ENCODE measurements around the gene PIGC.

The PIGC gene

DNA sequence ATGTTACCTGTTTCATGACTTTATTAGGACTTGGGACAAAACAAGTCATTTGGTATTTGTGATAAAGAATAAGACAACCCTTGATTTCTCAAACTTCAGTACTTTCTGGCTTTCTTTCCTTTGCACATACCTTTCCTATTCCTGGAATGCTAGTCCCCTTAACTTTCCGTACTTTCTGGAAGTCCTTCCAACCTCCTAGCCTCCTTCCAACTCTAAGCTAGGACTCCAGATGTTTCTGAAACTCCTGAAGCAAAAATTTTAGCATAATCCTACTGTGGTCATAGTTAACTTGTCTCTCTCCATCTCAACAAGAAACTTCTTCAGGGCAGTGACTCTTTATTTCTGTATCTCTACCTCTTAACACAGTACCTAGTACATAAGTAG is 43.2 kb downstream of the PIGC start:
- no peak overlapping the region for H3K4me3 ChIP-seq (ENCODE audit: low read length)
- TF ChIP-seq, protein P1, sequence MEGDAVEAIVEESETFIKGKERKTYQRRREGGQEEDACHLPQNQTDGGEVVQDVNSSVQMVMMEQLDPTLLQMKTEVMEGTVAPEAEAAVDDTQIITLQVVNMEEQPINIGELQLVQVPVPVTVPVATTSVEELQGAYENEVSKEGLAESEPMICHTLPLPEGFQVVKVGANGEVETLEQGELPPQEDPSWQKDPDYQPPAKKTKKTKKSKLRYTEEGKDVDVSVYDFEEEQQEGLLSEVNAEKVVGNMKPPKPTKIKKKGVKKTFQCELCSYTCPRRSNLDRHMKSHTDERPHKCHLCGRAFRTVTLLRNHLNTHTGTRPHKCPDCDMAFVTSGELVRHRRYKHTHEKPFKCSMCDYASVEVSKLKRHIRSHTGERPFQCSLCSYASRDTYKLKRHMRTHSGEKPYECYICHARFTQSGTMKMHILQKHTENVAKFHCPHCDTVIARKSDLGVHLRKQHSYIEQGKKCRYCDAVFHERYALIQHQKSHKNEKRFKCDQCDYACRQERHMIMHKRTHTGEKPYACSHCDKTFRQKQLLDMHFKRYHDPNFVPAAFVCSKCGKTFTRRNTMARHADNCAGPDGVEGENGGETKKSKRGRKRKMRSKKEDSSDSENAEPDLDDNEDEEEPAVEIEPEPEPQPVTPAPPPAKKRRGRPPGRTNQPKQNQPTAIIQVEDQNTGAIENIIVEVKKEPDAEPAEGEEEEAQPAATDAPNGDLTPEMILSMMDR (conservative IDR thresholded peaks at IDR 0.05; ENCODE audit: low read depth, low read length): no peak
- DNase-seq (ENCODE audit: low read depth): no peak

DNA sequence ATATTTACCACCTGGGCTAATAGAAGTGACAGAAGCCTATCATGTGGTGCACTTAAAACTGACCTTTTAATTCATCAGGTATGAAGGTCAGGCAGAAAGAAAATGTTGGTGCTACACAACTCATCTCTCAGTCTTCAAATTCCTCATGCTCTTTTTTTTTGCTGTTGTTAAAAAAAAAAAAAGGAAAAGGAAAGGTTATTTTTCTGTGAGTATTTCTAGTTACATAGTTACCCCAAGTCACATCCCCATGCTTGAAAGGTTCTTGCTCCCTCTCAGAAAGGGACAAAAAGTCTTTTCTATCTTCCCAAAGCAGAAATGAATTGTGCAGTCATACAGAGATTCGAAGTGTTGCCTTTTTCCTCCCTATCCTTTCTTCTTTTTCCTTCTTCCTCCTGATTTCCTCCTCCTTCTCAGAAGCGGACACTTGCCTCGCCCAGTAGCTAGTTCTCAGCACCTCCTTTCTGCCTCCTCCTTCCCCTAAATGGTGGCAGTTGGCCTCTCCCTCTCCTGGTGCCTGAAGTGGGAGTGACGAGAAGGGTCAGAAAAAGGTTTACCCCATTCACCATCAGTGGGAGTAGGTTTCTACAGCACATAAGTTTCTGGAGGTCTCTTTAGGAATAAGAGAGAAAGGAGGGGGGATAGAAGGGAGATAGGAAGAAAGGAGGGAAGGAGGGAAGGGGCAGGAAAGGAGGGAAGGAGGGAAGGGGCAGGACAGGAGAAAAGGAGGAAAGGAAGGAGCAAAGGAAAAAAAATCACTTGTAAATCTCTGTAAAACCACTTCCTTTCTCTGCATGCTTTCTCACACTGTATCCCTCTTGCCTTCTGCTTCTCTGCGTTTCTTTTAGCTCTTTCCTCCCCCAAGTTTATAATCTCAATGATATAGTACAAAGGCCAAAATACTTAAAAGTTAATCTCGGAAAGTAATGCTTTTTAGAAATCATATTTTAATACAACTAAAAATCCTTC is 43.8 kb downstream of the PIGC start:
- TF ChIP-seq, protein P1 (conservative IDR thresholded peaks at IDR 0.05; ENCODE audit: low read depth, low read length): no peak
- no peak overlapping the region for H3K4me3 ChIP-seq (ENCODE audit: low read length)
- DNase-seq (ENCODE audit: low read depth): no peak

DNA sequence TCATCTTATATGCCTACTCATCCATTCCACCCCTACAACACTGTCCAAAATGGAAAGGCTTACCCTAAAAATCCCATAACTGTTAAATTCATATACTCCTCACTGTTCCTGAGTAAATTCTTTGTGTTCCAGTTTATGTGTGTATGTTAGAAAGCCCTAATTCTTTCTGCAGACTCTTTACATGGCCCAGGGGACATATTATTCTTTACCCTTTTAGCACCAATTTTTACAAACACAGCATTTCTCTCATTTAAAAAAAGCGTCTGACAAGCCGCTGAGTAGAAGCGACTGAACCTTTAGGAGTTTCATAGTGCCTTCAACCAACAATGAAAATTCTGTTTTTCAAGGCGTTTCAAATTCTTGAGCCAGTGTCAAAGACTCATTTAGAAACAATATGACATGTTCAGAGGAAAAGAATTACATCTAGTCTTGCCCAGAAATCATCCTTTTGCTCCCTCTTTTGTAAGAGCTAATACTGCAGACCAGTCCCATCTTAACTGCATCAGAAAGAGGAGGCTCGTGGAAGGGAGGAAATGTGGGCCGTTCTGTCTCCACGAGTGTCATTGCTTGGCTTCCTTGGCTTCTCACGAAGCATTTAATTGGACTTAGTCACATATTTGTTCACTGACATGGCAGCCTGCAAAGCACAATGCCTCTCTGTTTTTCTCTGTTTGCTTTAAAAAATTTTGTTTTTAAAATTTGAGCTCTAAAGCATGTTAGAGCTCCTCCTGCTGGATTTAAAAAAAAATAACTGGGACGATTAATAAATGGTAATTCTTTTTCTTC is 44.7 kb downstream of the PIGC start:
- TF ChIP-seq, protein P1 (conservative IDR thresholded peaks at IDR 0.05; ENCODE audit: low read depth, low read length): peak; percentile 46
- no peak overlapping the region for H3K4me3 ChIP-seq (ENCODE audit: low read length)
- DNase-seq (ENCODE audit: low read depth): peak; percentile 62

DNA sequence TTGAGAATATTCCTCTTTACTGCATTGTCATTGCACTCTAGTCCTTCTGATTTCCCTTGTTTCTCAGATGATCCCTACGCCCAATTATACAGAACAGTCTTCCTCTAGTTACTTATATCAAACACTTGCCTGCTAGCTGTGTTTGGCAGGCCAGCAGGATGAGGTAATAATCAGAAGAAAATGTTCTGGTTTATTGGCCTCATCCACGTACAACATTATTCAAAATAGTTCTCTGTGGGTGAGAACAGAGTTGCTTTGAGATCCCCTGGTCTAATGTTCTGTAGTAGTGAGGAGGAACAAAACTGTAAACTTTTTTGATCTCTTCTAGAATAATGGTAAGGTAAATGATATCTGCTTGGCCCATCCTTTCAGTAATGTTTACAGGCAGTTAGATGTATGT is 45.7 kb downstream of the PIGC start:
- TF ChIP-seq, protein P1 (conservative IDR thresholded peaks at IDR 0.05; ENCODE audit: low read depth, low read length): no peak
- DNase-seq (ENCODE audit: low read depth): no peak
- H3K4me3 ChIP-seq (ENCODE audit: low read length): no peak overlapping the region

DNA sequence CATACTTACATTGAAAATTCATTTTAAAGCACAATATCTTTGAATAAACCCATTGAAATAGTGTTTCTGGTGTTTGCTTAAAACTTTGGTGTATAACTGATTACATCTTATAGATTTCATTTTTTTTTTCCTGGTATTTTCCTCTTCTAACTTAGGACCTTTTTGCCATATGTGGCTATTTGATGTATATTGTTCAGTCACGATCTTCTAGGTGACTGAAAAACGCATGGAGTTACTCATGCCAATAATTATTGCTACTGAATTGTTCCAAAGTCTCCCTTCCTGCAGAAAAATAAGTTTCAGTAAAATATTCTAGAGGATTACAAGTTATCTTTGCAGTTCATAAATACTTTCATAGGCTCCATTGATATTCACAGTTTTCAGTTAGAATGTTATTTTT is 46.2 kb downstream of the PIGC start:
- H3K4me3 ChIP-seq (ENCODE audit: low read length): no peak overlapping the region
- TF ChIP-seq, protein P1 (conservative IDR thresholded peaks at IDR 0.05; ENCODE audit: low read depth, low read length): no peak
- DNase-seq (ENCODE audit: low read depth): no peak

DNA sequence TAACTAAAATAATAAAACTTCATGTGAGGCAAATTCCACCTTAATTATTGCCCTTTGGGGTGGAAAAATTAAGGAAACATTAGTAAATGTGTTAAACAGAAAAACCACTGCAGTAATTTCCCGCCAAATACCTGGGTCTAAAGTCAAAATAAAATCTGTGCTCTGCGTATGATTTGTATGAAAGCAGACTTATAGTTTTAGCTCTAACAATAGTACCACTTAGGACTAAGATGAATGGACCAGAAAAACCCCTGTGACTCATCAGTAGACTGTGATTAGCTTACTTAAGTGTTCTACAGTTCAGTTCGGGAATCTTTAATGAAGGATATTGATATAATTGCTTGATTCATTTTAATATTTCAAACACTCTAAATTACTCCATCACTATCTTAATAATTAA is 46.6 kb downstream of the PIGC start:
- no peak overlapping the region for H3K4me3 ChIP-seq (ENCODE audit: low read length)
- DNase-seq (ENCODE audit: low read depth): peak; percentile 70
- TF ChIP-seq, protein P1 (conservative IDR thresholded peaks at IDR 0.05; ENCODE audit: low read depth, low read length): no peak
